ENCODE measurements around the gene SCGN.

SCGN gene

GRCh38 chr6:25614052-25614451, 38.0 kb upstream of the SCGN start:
- no peak for TF ChIP-seq CTCF (IDR thresholded peaks at IDR 0.05)

GRCh38 chr6:25615471-25615870, 36.5 kb upstream of the SCGN start:
- TF ChIP-seq CTCF (IDR thresholded peaks at IDR 0.05): no peak

- TF ChIP-seq CTCF (IDR thresholded peaks at IDR 0.05): no peak
These were observed 34.0 kb upstream of the SCGN start for GRCh38 chr6:25617997-25618396.

GRCh38 chr6:25619217-25619616, 32.8 kb upstream of the SCGN start:
- TF ChIP-seq CTCF (IDR thresholded peaks at IDR 0.05): no peak

GRCh38 chr6:25620391-25620790, 31.6 kb upstream of the SCGN start:
- TF ChIP-seq CTCF (IDR thresholded peaks at IDR 0.05): no peak

GRCh38 chr6:25623065-25623464, 28.9 kb upstream of the SCGN start:
- TF ChIP-seq CTCF (IDR thresholded peaks at IDR 0.05): no peak

GRCh38 chr6:25623879-25624278, 28.1 kb upstream of the SCGN start:
- TF ChIP-seq CTCF (IDR thresholded peaks at IDR 0.05): no peak

GRCh38 chr6:25627001-25627400, 25.0 kb upstream of the SCGN start:
- no peak for TF ChIP-seq CTCF (IDR thresholded peaks at IDR 0.05)
